Hepatocyte (in vitro differentiated cells): Measurements from ENCODE around the gene MME. TPM values are rescaled to one million over a fixed set of nuclear protein-coding genes. Genes with fewer than 3 reads are reported as not detected.

Experiments
- DNase-seq: peaks from one replicate; pipeline ENCODE4 v3.0.0-alpha.2; 2016; ENCODE audit warnings: low spot score
- H2AFZ ChIP-seq: fragments of 200-600 bp; sonication (generic); 2 replicates; pipeline ENCODE4 v1.6.0; 2016; ENCODE audit warnings: antibody characterized with exemption, mild to moderate bottlenecking
- H3K27ac ChIP-seq: fragments of 200-600 bp; sonication (generic); 2 replicates; pipeline ENCODE4 v1.5.1; 2016; ENCODE audit warnings: mild to moderate bottlenecking
- H3K27me3 ChIP-seq: fragments of 200-600 bp; sonication (generic); 2 replicates; pipeline ENCODE4 v1.6.1; 2016
- H3K36me3 ChIP-seq: fragments of 200-600 bp; sonication (generic); replicated peaks from 2 replicates; pipeline ENCODE4 v1.5.1; 2016; ENCODE audit warnings: low read depth; ENCODE audit not compliant: insufficient read depth
- H3K4me1 ChIP-seq: fragments of 200-600 bp; sonication (generic); 2 replicates; pipeline ENCODE4 v1.5.1; 2016; ENCODE audit warnings: mild to moderate bottlenecking, moderate library complexity; ENCODE audit not compliant: insufficient read depth
- H3K4me2 ChIP-seq: fragments of 200-600 bp; sonication (generic); 2 replicates; pipeline ENCODE4 v1.6.0; 2016
- H3K4me3 ChIP-seq: fragments of 200-600 bp; sonication (generic); 2 replicates; pipeline ENCODE4 v1.5.1; 2016; ENCODE audit warnings: mild to moderate bottlenecking
- H3K79me2 ChIP-seq: fragments of 200-600 bp; sonication (generic); 2 replicates; pipeline ENCODE4 v1.6.0; 2017; ENCODE audit warnings: mild to moderate bottlenecking
- H3K9me2 ChIP-seq: fragments of 200-600 bp; sonication (generic); replicated peaks from 2 replicates; pipeline ENCODE4 v1.6.0; 2017; ENCODE audit warnings: mild to moderate bottlenecking; ENCODE audit not compliant: insufficient read depth
- H3K9me3 ChIP-seq: fragments of 200-600 bp; sonication (generic); 2 replicates; pipeline ENCODE4 v1.5.1; 2016; ENCODE audit warnings: low read depth, mild to moderate bottlenecking
- H4K20me1 ChIP-seq: fragments of 200-600 bp; sonication (generic); 2 replicates; pipeline ENCODE4 v1.6.0; 2016; ENCODE audit warnings: mild to moderate bottlenecking; ENCODE audit not compliant: insufficient read depth, poor library complexity, severe bottlenecking
- CTCF ChIP-seq: fragments of 200-600 bp; sonication (generic); IDR thresholded peaks from 2 replicates; pipeline ENCODE4 v1.5.1; 2016; ENCODE audit warnings: antibody characterized with exemption, mild to moderate bottlenecking; ENCODE audit not compliant: poor library complexity
- EZH2 ChIP-seq: fragments of 200-600 bp; sonication (generic); IDR thresholded peaks from 2 replicates; pipeline ENCODE4 v1.6.1; 2016; ENCODE audit warnings: antibody characterized with exemption, mild to moderate bottlenecking, borderline replicate concordance
- EZH2phosphoT487 ChIP-seq: fragments of 200-600 bp; sonication (generic); IDR thresholded peaks from one replicate; pipeline ENCODE4 v1.6.1; 2018; ENCODE audit warnings: antibody characterized with exemption, mild to moderate bottlenecking, low read depth, moderate library complexity; ENCODE audit not compliant: unreplicated experiment, severe bottlenecking
- WGBS: methylation state at CpG from one replicate; pipeline ENCODE4 v1.1.6; 2016; ENCODE audit warnings: low lambda C conversion rate; ENCODE audit errors: missing lambda C conversion rate; 5-methylcytosine and 5-hydroxymethylcytosine counted together
- polyA plus RNA-seq: library from polyadenylated mRNA; unstranded; fragments of >200 nt; fragmentation: Nextera tagmentation; extraction: Ambion mirVana; gene quantifications from 2 replicates; pipeline ENCODE4 v1.2.1, GENCODE V29; 2016
- total RNA-seq: library from RNA; depleted of rRNA; stranded (reverse); fragments of >200 nt; gene quantifications from 2 replicates; pipeline ENCODE4 v1.2.3, GENCODE V29; 2014

The MME gene
- total and polyA plus RNA-seq, 2 experiments from 2014 or later, result 135 to 250 TPM

GRCh38 chr3:155161640-155162292 lies 81.6 kb downstream of the MME start:
- Histone ChIP-seq H3K36me3 (no peaks in the 10 kb centered on the region), H3K9me3 (no peaks in the 10 kb centered on the region), H3K27me3 (no peaks in the 10 kb centered on the region), H3K4me3 (no peak overlapping the region), H3K79me2 (no peaks in the 10 kb centered on the region), H3K27ac (no peak overlapping the region), H2AFZ (no peak overlapping the region), H3K9me2 (no peaks in the 10 kb centered on the region), H4K20me1 (no peaks in the 10 kb centered on the region), H3K4me2 (no peak overlapping the region), H3K4me1 (no peaks in the 10 kb centered on the region)
- 74% methylated on average over 4 of the region's 4 CpGs for WGBS
- no peak for TF ChIP-seq EZH2
- no peak for TF ChIP-seq CTCF
- TF ChIP-seq EZH2phosphoT487, result no peak
- DNase-seq, result no peak

GRCh38 chr3:155164306-155164705 lies 84.2 kb downstream of the MME start:
- no peaks in the 10 kb centered on the region for H3K79me2 ChIP-seq
- no peaks in the 10 kb centered on the region for H4K20me1 ChIP-seq
- H3K36me3 ChIP-seq, result no peaks in the 10 kb centered on the region
- no peaks in the 10 kb centered on the region for H3K9me2 ChIP-seq
- no peaks in the 10 kb centered on the region for H3K4me1 ChIP-seq
- no peak overlapping the region for H3K4me3 ChIP-seq
- H3K9me3 ChIP-seq, result no peaks in the 10 kb centered on the region
- H2AFZ ChIP-seq, result no peak overlapping the region
- TF ChIP-seq EZH2phosphoT487 (no peak), CTCF (no peak), EZH2 (no peak)
- H3K27me3 ChIP-seq, result no peaks in the 10 kb centered on the region
- no peak overlapping the region for H3K27ac ChIP-seq
- no peak for DNase-seq
- H3K4me2 ChIP-seq, result no peak overlapping the region

GRCh38 chr3:155166441-155166840 lies 86.3 kb downstream of the MME start:
- Histone ChIP-seq H3K4me2 (no peak overlapping the region), H3K4me1 (no peaks in the 10 kb centered on the region), H3K9me3 (no peaks in the 10 kb centered on the region), H4K20me1 (no peaks in the 10 kb centered on the region), H3K36me3 (no peaks in the 10 kb centered on the region), H3K9me2 (no peaks in the 10 kb centered on the region), H3K79me2 (no peaks in the 10 kb centered on the region), H2AFZ (no peak overlapping the region), H3K27me3 (no peaks in the 10 kb centered on the region), H3K4me3 (no peak overlapping the region), H3K27ac (no peak overlapping the region)
- DNase-seq, result no peak
- TF ChIP-seq CTCF, result no peak
- TF ChIP-seq EZH2phosphoT487, result no peak
- TF ChIP-seq EZH2, result no peak
- 90% methylated on average over 2 of the region's 2 CpGs for WGBS
